IPS DF 6.9 (cell line): ENCODE results near the gene CCDC167.

Experiments
- DNase-seq: peaks from one replicate; pipeline ENCODE4 v3.0.0-alpha.2; 2013; ENCODE audit warnings: low read depth, low spot score
- H3K27ac ChIP-seq: one replicate; pipeline ENCODE4 v1.5.1; 2013; ENCODE audit warnings: low read length, control low read depth
- H3K27me3 ChIP-seq: 2 replicates; pipeline ENCODE4 v1.6.1; 2013; ENCODE audit warnings: mild to moderate bottlenecking, low read length; ENCODE audit not compliant: control insufficient read depth, insufficient read depth
- H3K36me3 ChIP-seq: 2 replicates; pipeline ENCODE4 v1.6.1; 2013; ENCODE audit warnings: low read length; ENCODE audit not compliant: control insufficient read depth, insufficient read depth
- H3K4me1 ChIP-seq: 2 replicates; pipeline ENCODE4 v1.6.1; 2013; ENCODE audit warnings: low read length; ENCODE audit not compliant: control insufficient read depth, insufficient read depth
- H3K4me3 ChIP-seq: 2 replicates; pipeline ENCODE4 v1.5.1; 2013; ENCODE audit warnings: mild to moderate bottlenecking, low read length
- H3K9me3 ChIP-seq: 2 replicates; pipeline ENCODE4 v1.6.1; 2013; ENCODE audit warnings: low read length, inconsistent platforms; ENCODE audit not compliant: control insufficient read depth, insufficient read depth
- WGBS: extraction: QIAGEN DNeasy Blood & Tissue Kit; methylation state at CpG from one replicate; pipeline ENCODE4 v1.1.7; 2013; ENCODE audit warnings: mixed read lengths, missing lambda C conversion rate; ENCODE audit not compliant: insufficient read length, insufficient coverage; 5-methylcytosine and 5-hydroxymethylcytosine counted together

Gene CCDC167

GRCh38 chr6:37489697-37490336, 9.9 kb downstream of the CCDC167 start:
- Histone ChIP-seq H3K4me1 (peaks cover 14% of the 10 kb centered on the region), H3K4me3 (no peak overlapping the region), H3K27ac (no peak overlapping the region), H3K27me3 (no peaks in the 10 kb centered on the region), H3K36me3 (no peaks in the 10 kb centered on the region), H3K9me3 (no peaks in the 10 kb centered on the region)
- no CpG with 5 or more reads among the region's 10 CpGs for WGBS
- DNase-seq = no peak

GRCh38 chr6:37488476-37488875, 11.2 kb downstream of the CCDC167 start:
- no peak overlapping the region for H3K4me3 ChIP-seq
- no CpG with 5 or more reads among the region's 1 CpG for WGBS
- H3K27ac ChIP-seq = no peak overlapping the region
- peaks cover 12% of the 10 kb centered on the region for H3K4me1 ChIP-seq
- H3K36me3 ChIP-seq = peaks cover under 1% of the 10 kb centered on the region; the same call in 1 of the 2 replicates
- DNase-seq = no peak
- H3K27me3 ChIP-seq = no peaks in the 10 kb centered on the region
- no peaks in the 10 kb centered on the region for H3K9me3 ChIP-seq

GRCh38 chr6:37487591-37488380, 11.9 kb downstream of the CCDC167 start:
- Histone ChIP-seq H3K9me3 (no peaks in the 10 kb centered on the region), H3K27me3 (no peaks in the 10 kb centered on the region), H3K27ac (no peak overlapping the region), H3K4me3 (no peak overlapping the region), H3K36me3 (peaks cover 2% of the 10 kb centered on the region; the same call in 1 of the 2 replicates), H3K4me1 (peaks cover 8% of the 10 kb centered on the region)
- WGBS = no CpG with 5 or more reads among the region's 9 CpGs
- no peak for DNase-seq

- H3K36me3 ChIP-seq = peaks cover 2% of the 10 kb centered on the region; the same call in 1 of the 2 replicates
- H3K9me3 ChIP-seq = no peaks in the 10 kb centered on the region
- no peak for DNase-seq
- H3K4me1 ChIP-seq = no peaks in the 10 kb centered on the region; the same call in 1 of the 2 replicates
- H3K27ac ChIP-seq = no peak overlapping the region
- H3K27me3 ChIP-seq = no peaks in the 10 kb centered on the region
- WGBS = no CpG with 5 or more reads among the region's 8 CpGs
- H3K4me3 ChIP-seq = no peak overlapping the region
Observed at GRCh38 chr6:37486121-37486839, 13.4 kb downstream of the CCDC167 start.

- DNase-seq = no peak
- Histone ChIP-seq H3K27me3 (no peaks in the 10 kb centered on the region), H3K9me3 (no peaks in the 10 kb centered on the region), H3K36me3 (peaks cover 2% of the 10 kb centered on the region; the same call in 1 of the 2 replicates), H3K4me1 (peaks cover 1% of the 10 kb centered on the region; the same call in 1 of the 2 replicates), H3K27ac (no peak overlapping the region), H3K4me3 (no peak overlapping the region)
- no CpG with 5 or more reads among the region's 10 CpGs for WGBS
Observed at GRCh38 chr6:37485291-37485702, 14.4 kb downstream of the CCDC167 start.

- H3K36me3 ChIP-seq = peaks cover 2% of the 10 kb centered on the region; the same call in 1 of the 2 replicates
- H3K27me3 ChIP-seq = no peaks in the 10 kb centered on the region
- no peak overlapping the region for H3K4me3 ChIP-seq
- WGBS = no CpG with 5 or more reads among the region's 7 CpGs
- H3K9me3 ChIP-seq = no peaks in the 10 kb centered on the region
- no peak overlapping the region for H3K27ac ChIP-seq
- no peak for DNase-seq
- 0 out of 2 replicates have a peak, but pooled peaks cover 1% of the 10 kb centered on the region for H3K4me1 ChIP-seq
Observed at GRCh38 chr6:37484786-37485170, 14.9 kb downstream of the CCDC167 start.

- H3K36me3 ChIP-seq = peaks cover 5% of the 10 kb centered on the region; the same call in 1 of the 2 replicates
- no peaks in the 10 kb centered on the region for H3K9me3 ChIP-seq
- no peaks in the 10 kb centered on the region for H3K27me3 ChIP-seq
- H3K4me3 ChIP-seq = no peak overlapping the region
- DNase-seq = no peak
- WGBS = no CpG with 5 or more reads among the region's 20 CpGs
- no peak overlapping the region for H3K27ac ChIP-seq
- H3K4me1 ChIP-seq = 0 out of 2 replicates have a peak, but pooled peaks cover 1% of the 10 kb centered on the region
Observed at GRCh38 chr6:37483917-37484785, 15.5 kb downstream of the CCDC167 start.

- H3K4me1 ChIP-seq = 0 out of 2 replicates have a peak, but pooled peaks cover 1% of the 10 kb centered on the region
- DNase-seq = no peak
- H3K4me3 ChIP-seq = no peak overlapping the region
- no peaks in the 10 kb centered on the region for H3K9me3 ChIP-seq
- H3K27me3 ChIP-seq = no peaks in the 10 kb centered on the region
- whole genome bisulfite sequencing = no CpG with 5 or more reads among the region's 11 CpGs
- H3K27ac ChIP-seq = no peak overlapping the region
- H3K36me3 ChIP-seq = peaks cover 10% of the 10 kb centered on the region
Observed at GRCh38 chr6:37483252-37483901, 16.3 kb downstream of the CCDC167 start.

- whole genome bisulfite sequencing = no CpG with 5 or more reads among the region's 10 CpGs
- Histone ChIP-seq H3K27me3 (no peaks in the 10 kb centered on the region), H3K4me1 (0 out of 2 replicates have a peak, but pooled peaks cover 1% of the 10 kb centered on the region), H3K27ac (no peak overlapping the region), H3K36me3 (peaks cover 11% of the 10 kb centered on the region), H3K4me3 (no peak overlapping the region), H3K9me3 (no peaks in the 10 kb centered on the region)
- DNase-seq = no peak
Observed at GRCh38 chr6:37482606-37483251, 17.0 kb downstream of the CCDC167 start.
